SK-N-SH (cell line): ENCODE results near the gene MBD3. TPM values are rescaled to one million over a fixed set of nuclear protein-coding genes. Genes with fewer than 3 reads are reported as not detected.

Experiments used
- CTCF ChIA-PET: fragments of 300-600, 350-600 bp; formaldehyde crosslinking; extraction: SDS; loops from one replicate; lab custom pipeline; 2021; lab: Yijun Ruan, JAX
- POLR2A ChIA-PET: fragments of 350-600 bp; sonication (Branson Sonifier 250); formaldehyde crosslinking; extraction: SDS; loops from one replicate; lab custom pipeline; 2020; ENCODE audit warnings: antibody characterized with exemption, inconsistent platforms; lab: Yijun Ruan, JAX
- DNase-seq: peaks from one replicate; pipeline ENCODE4 v3.0.0; 2012
- H2AFZ ChIP-seq: fragments of 200-600 bp; sonication (generic); 2 replicates; pipeline ENCODE4 v1.8.1; 2016; ENCODE audit warnings: antibody characterized with exemption, mild to moderate bottlenecking, low read depth
- H3F3A ChIP-seq: fragments of 200-600 bp; sonication (generic); replicated peaks from 2 replicates; pipeline ENCODE3; 2016; ENCODE audit warnings: antibody characterized with exemption, mild to moderate bottlenecking; ENCODE audit not compliant: insufficient read depth
- H3K27ac ChIP-seq, 2 experiments: fragments of 200-500 bp in 1 of 2; fragments of 200-600 bp in 1 of 2; sonication (Bioruptor generic) in 1 of 2; sonication (generic), shearing (Covaris generic) in 1 of 2; 2 replicates each; pipeline versions ENCODE4 v1.5.1 to v1.6.1; 2014 to 2016; ENCODE audit warnings: low read depth in 2 of 2, inconsistent platforms in 1 of 2, low read length in 1 of 2, mild to moderate bottlenecking in 1 of 2, mixed read lengths in 1 of 2
- H3K27me3 ChIP-seq: fragments of 200-600 bp; sonication (generic), shearing (Covaris generic); 2 replicates; pipeline ENCODE4 v1.6.1; 2016; ENCODE audit warnings: mixed run types; ENCODE audit not compliant: insufficient read depth
- H3K36me3 ChIP-seq, 2 experiments: fragments of 200-500 bp in 1 of 2; fragments of 200-600 bp in 1 of 2; sonication (Bioruptor generic) in 1 of 2; sonication (generic) in 1 of 2; replicated peaks in 1 of 2; 2 replicates each; pipeline versions ENCODE3 to v1.5.1; 2014 to 2016; ENCODE audit warnings: low read length in 1 of 2, mild to moderate bottlenecking in 1 of 2; ENCODE audit not compliant: insufficient read depth in 2 of 2, control insufficient read depth in 1 of 2
- H3K4me1 ChIP-seq, 2 experiments: fragments of 200-500 bp in 1 of 2; fragments of 200-600 bp in 1 of 2; sonication (Bioruptor generic) in 1 of 2; sonication (generic), shearing (Covaris generic) in 1 of 2; 2 replicates each; pipeline versions ENCODE4 v1.5.1 to v1.6.1; 2014 to 2016; ENCODE audit warnings: low read depth in 1 of 2, low read length in 1 of 2, mixed run types in 1 of 2; ENCODE audit not compliant: insufficient read depth in 2 of 2, control insufficient read depth in 1 of 2
- H3K4me2 ChIP-seq: fragments of 200-600 bp; sonication (generic), shearing (Covaris generic); 2 replicates; pipeline ENCODE4 v1.6.1; 2017; ENCODE audit warnings: mixed run types
- H3K4me3 ChIP-seq, 2 experiments: fragments of 200-500 bp in 1 of 2; fragments of 200-600 bp in 1 of 2; sonication (Bioruptor generic) in 1 of 2; sonication (generic), shearing (Covaris generic) in 1 of 2; 2 replicates each; pipeline versions ENCODE4 v1.5.1 to v1.8.1; 2014 to 2016; ENCODE audit warnings: low read depth in 2 of 2, inconsistent platforms in 1 of 2, low read length in 1 of 2, mild to moderate bottlenecking in 1 of 2, mixed read lengths in 1 of 2, moderate library complexity in 1 of 2
- H3K79me2 ChIP-seq: fragments of 200-600 bp; sonication (generic); 2 replicates; pipeline ENCODE4 v1.8.1; 2017; ENCODE audit warnings: mild to moderate bottlenecking; ENCODE audit not compliant: insufficient read depth
- H3K9ac ChIP-seq: fragments of 200-600 bp; sonication (generic); 2 replicates; pipeline ENCODE4 v1.6.1; 2017; ENCODE audit warnings: mixed run types
- H3K9me2 ChIP-seq: fragments of 200-600 bp; sonication (generic); 2 replicates; pipeline ENCODE4 v1.6.1; 2017; ENCODE audit warnings: mixed run types
- H3K9me3 ChIP-seq: fragments of 200-600 bp; sonication (generic); 2 replicates; pipeline ENCODE4 v1.6.1; 2017; ENCODE audit warnings: mixed run types, mild to moderate bottlenecking, moderate library complexity
- H4K20me1 ChIP-seq: fragments of 200-600 bp; sonication (generic); 2 replicates; pipeline ENCODE4 v1.6.1; 2017; ENCODE audit warnings: mild to moderate bottlenecking, mixed run types; ENCODE audit not compliant: insufficient read depth
- CTCF ChIP-seq: fragments of 200-600 bp; sonication (generic); IDR thresholded peaks from 2 replicates; pipeline ENCODE4 v1.6.1; 2017; ENCODE audit warnings: antibody characterized with exemption, mild to moderate bottlenecking, moderate library complexity
- EZH2phosphoT487 ChIP-seq: fragments of 200-600 bp; sonication (generic); IDR thresholded peaks from 2 replicates; pipeline ENCODE4 v1.6.1; 2017; ENCODE audit warnings: low read depth, mixed run types, mild to moderate bottlenecking, antibody characterized with exemption, moderate library complexity, borderline replicate concordance
- FOXJ3 ChIP-seq: sonication (generic); formaldehyde crosslinking; IDR thresholded peaks from 2 replicates; pipeline ENCODE4 v1.5.1; 2020; ENCODE audit warnings: mild to moderate bottlenecking, missing genetic modification reagents
- GABPA ChIP-seq: IDR thresholded peaks from 2 replicates; pipeline ENCODE4 v1.4.0; 2012; ENCODE audit warnings: low read depth, mild to moderate bottlenecking
- GATA2 ChIP-seq: sonication (generic); formaldehyde crosslinking; IDR thresholded peaks from 2 replicates; pipeline ENCODE4 v1.5.0; 2020; ENCODE audit warnings: mild to moderate bottlenecking, missing genetic modification reagents
- IRF3 ChIP-seq: fragments of 150-350 bp; IDR thresholded peaks from 2 replicates; pipeline ENCODE4 v1.6.1; 2016; ENCODE audit warnings: mild to moderate bottlenecking, low read depth, low read length
- JUND ChIP-seq: IDR thresholded peaks from 2 replicates; pipeline ENCODE4 v1.4.0; 2012
- MEF2A ChIP-seq: IDR thresholded peaks from 2 replicates; pipeline ENCODE4 v1.4.0; 2012; ENCODE audit warnings: low read depth, borderline replicate concordance
- NRF1 ChIP-seq: IDR thresholded peaks from 2 replicates; pipeline ENCODE4 v1.6.1; 2012; ENCODE audit warnings: low read depth, mild to moderate bottlenecking, low read length
- RXRA ChIP-seq: IDR thresholded peaks from 2 replicates; pipeline ENCODE4 v1.4.0; 2012; ENCODE audit warnings: low read depth, mild to moderate bottlenecking, borderline replicate concordance
- SIN3A ChIP-seq: IDR thresholded peaks from 2 replicates; pipeline ENCODE4 v1.6.1; 2012; ENCODE audit warnings: low read depth, mild to moderate bottlenecking, low read length, moderate library complexity, borderline replicate concordance
- USF2 ChIP-seq: fragments of 150-350 bp; IDR thresholded peaks from 2 replicates; pipeline ENCODE4 v1.6.1; 2017; ENCODE audit warnings: antibody characterized with exemption, low read length, low read depth, borderline replicate concordance
- ZBTB33 ChIP-seq: IDR thresholded peaks from 2 replicates; pipeline ENCODE4 v1.4.0; 2012; ENCODE audit warnings: low read depth, borderline replicate concordance
- WGBS: methylation state at CpG from one replicate; pipeline ENCODE4 v1.1.6; 2017; ENCODE audit warnings: low lambda C conversion rate; 5-methylcytosine and 5-hydroxymethylcytosine counted together
- polyA plus RNA-seq, 3 experiments: library from polyadenylated mRNA; depleted of rRNA; stranded (reverse); fragments of >200 nt; gene quantifications; 2 replicates each; pipeline ENCODE4 v1.2.3, GENCODE V29; 2012

MBD3 gene
- polyA plus RNA-seq, 1 of the 3 experiments (the other 2 are of a cell fraction) = 96.5 TPM

GRCh38 chr19:1630811-1631210 lies 38.1 kb upstream of the MBD3 start:
- POLR2A ChIA-PET = no interaction called here
- Histone ChIP-seq H2AFZ (no peak overlapping the region), H3K27me3 (no peaks in the 10 kb centered on the region), H3K36me3 (peaks cover 5 to 50% of the 10 kb centered on the region in 2 experiments)
- WGBS = 93% methylated on average over 13 of the region's 17 CpGs
- no peak for TF ChIP-seq MEF2A
- no peak for TF ChIP-seq GABPA
- no peak for TF ChIP-seq NRF1
- no peak for TF ChIP-seq SIN3A
- TF ChIP-seq IRF3 = no peak
- no peak for TF ChIP-seq USF2
- no peak for TF ChIP-seq CTCF
- TF ChIP-seq RXRA = no peak
- TF ChIP-seq ZBTB33 = no peak
- no peak for TF ChIP-seq EZH2phosphoT487
- no peak for TF ChIP-seq FOXJ3 (CRISPR knock-in tag)
- no peak for TF ChIP-seq JUND
- TF ChIP-seq GATA2 (CRISPR knock-in tag) = no peak
- TF ChIP-seq, all 33 proteins: peak for 0
- CTCF ChIA-PET = no interaction called here
- no peaks in the 10 kb centered on the region for H3K4me1 ChIP-seq
- peaks cover 32% of the 10 kb centered on the region for H4K20me1 ChIP-seq
- H3K4me3 ChIP-seq = no peak overlapping the region
- H3K27ac ChIP-seq = no peak overlapping the region
- H3K79me2 ChIP-seq = peaks cover 24% of the 10 kb centered on the region
- H3F3A ChIP-seq = no peaks in the 10 kb centered on the region
- no peak for DNase-seq
- no peak overlapping the region for H3K9ac ChIP-seq
- H3K4me2 ChIP-seq = no peak overlapping the region
- no peaks in the 10 kb centered on the region for H3K9me2 ChIP-seq
- no peaks in the 10 kb centered on the region for H3K9me3 ChIP-seq
